OCI-LY3 (cell line): ENCODE data around the gene ZNF844.
"Not testable (repeated sequence)": the region's sequence is repeated elsewhere in the genome, so short reads cannot be mapped to it uniquely, and the experiment has no call there.

ENCODE experiments used
- H2AFZ ChIP-seq: fragments of 200-600, 300-600 bp; shearing (Covaris generic); 2 replicates; pipeline ENCODE4 v1.6.0; 2014; ENCODE audit warnings: antibody characterized with exemption, low read depth, low read length
- H3K27ac ChIP-seq: fragments of 200-600, 300-600 bp; sonication (generic); 2 replicates; pipeline ENCODE4 v1.5.1; 2014; ENCODE audit warnings: mild to moderate bottlenecking, low read length, moderate library complexity, mixed read lengths
- H3K27me3 ChIP-seq: fragments of 200-600, 300-600 bp; sonication (generic); 2 replicates; pipeline ENCODE4 v1.6.1; 2014; ENCODE audit warnings: low read depth, low read length, mixed read lengths
- H3K36me3 ChIP-seq: fragments of 200-600, 300-600 bp; sonication (generic); replicated peaks from 2 replicates; pipeline ENCODE3; 2014; ENCODE audit warnings: low read depth, low read length, mixed read lengths
- H3K4me1 ChIP-seq: fragments of 300-600, 200-600 bp; sonication (generic); 2 replicates; pipeline ENCODE4 v1.6.1; 2014; ENCODE audit warnings: low read length, mixed read lengths
- H3K4me2 ChIP-seq: fragments of 200-600, 300-600 bp; sonication (generic); 2 replicates; pipeline ENCODE4 v1.6.1; 2014; ENCODE audit warnings: low read length, mixed read lengths
- H3K4me3 ChIP-seq: fragments of 300-600, 200-600 bp; sonication (generic); 2 replicates; pipeline ENCODE4 v1.5.1; 2014; ENCODE audit warnings: antibody characterized with exemption, mild to moderate bottlenecking, low read length, moderate library complexity
- H3K79me2 ChIP-seq: fragments of 300-600, 200-600 bp; shearing (Covaris generic); 2 replicates; pipeline ENCODE4 v1.6.1; 2014; ENCODE audit warnings: mild to moderate bottlenecking, low read length, mixed read lengths
- H3K9ac ChIP-seq: fragments of 300-600, 200-600 bp; shearing (Covaris generic); 2 replicates; pipeline ENCODE4 v1.6.0; 2014; ENCODE audit warnings: mild to moderate bottlenecking, low read length, moderate library complexity
- H3K9me3 ChIP-seq: fragments of 200-600, 300-600 bp; shearing (Covaris generic); 2 replicates; pipeline ENCODE4 v1.6.1; 2014; ENCODE audit warnings: low read length, mixed read lengths; ENCODE audit not compliant: insufficient read depth
- H4K20me1 ChIP-seq: fragments of 200-600, 300-600 bp; sonication (generic); 2 replicates; pipeline ENCODE4 v1.6.1; 2016; ENCODE audit warnings: low read length, mixed read lengths; ENCODE audit not compliant: insufficient read depth
- EZH2phosphoT487 ChIP-seq: fragments of 200-600 bp; shearing (Covaris generic); IDR thresholded peaks from 2 replicates; pipeline ENCODE4 v1.6.1; 2018; ENCODE audit warnings: antibody characterized with exemption, mixed run types, low read depth
- TF ChIP-seq, protein P1 (sequence below): fragments of 200-600, 300-600 bp; sonication (generic); IDR thresholded peaks from 2 replicates; pipeline ENCODE4 v1.5.1; 2014; ENCODE audit warnings: antibody characterized with exemption, low read length, low read depth

The ZNF844 gene

DNA sequence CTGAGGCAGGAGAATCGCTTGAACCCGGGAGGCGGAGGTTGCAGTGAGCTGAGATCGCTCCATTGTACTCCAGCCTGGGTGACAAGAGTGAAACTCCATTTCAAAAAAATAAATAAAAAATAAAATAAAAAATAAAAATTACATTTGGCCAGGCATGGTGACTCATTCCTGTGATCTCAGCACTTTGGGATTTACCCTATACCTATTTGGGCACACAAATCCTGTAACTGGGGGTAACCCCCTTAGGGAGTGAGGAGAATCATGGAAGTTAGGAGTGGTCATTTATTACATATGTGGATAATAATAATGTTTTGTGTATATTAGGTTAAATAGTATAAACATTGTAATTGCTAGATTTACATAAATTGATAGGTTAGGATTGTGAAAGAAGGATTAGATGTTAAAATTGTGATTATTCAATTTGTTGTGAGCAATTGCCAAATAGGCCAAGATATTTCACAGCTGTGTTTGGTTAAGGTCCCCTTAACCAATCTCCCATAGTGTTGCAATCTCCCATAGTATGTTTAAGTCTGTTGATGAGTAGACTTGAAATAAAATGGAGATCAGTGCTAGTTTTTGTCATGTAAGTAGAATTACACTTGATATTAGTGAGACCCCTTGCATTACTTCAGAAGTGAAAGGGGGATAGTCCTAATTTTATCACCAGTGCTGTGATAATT lies 30.7 kb downstream of the ZNF844 start:
- Histone ChIP-seq H3K79me2 (peaks cover 24% of the 10 kb centered on the region), H3K27ac (no peak overlapping the region), H3K4me1 (peaks cover 14% of the 10 kb centered on the region), H3K4me2 (no peak overlapping the region), H3K36me3 (peaks cover 43% of the 10 kb centered on the region), H3K27me3 (no peaks in the 10 kb centered on the region), H2AFZ (no peak overlapping the region), H3K9me3 (0 out of 2 replicates have a peak, but pooled peaks cover 3% of the 10 kb centered on the region), H3K9ac (no peak overlapping the region), H3K4me3 (no peak overlapping the region), H4K20me1 (no peaks in the 10 kb centered on the region)
- TF ChIP-seq, protein P1, sequence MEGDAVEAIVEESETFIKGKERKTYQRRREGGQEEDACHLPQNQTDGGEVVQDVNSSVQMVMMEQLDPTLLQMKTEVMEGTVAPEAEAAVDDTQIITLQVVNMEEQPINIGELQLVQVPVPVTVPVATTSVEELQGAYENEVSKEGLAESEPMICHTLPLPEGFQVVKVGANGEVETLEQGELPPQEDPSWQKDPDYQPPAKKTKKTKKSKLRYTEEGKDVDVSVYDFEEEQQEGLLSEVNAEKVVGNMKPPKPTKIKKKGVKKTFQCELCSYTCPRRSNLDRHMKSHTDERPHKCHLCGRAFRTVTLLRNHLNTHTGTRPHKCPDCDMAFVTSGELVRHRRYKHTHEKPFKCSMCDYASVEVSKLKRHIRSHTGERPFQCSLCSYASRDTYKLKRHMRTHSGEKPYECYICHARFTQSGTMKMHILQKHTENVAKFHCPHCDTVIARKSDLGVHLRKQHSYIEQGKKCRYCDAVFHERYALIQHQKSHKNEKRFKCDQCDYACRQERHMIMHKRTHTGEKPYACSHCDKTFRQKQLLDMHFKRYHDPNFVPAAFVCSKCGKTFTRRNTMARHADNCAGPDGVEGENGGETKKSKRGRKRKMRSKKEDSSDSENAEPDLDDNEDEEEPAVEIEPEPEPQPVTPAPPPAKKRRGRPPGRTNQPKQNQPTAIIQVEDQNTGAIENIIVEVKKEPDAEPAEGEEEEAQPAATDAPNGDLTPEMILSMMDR, result no peak
- TF ChIP-seq EZH2phosphoT487, result no peak

DNA sequence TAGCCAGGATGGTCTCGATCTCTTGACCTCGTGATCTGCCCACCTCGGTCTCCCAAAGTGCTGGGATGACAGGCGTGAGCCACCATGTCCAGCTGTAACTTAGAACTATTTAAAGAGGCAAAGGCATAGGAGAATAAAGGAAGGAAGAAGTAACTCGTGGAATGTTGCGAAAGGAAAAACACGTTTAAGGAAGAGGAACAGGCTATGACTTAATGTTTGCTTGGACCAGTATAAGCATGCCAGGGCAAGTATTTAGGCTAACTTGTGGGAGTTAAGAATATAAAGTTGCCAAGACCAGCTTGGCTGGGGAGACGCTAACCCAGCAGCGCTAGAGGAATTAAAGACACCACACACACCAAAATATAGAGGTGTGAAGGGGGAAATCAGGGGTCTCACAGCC lies 33.5 kb downstream of the ZNF844 start:
- TF ChIP-seq, protein P1, result no peak
- TF ChIP-seq EZH2phosphoT487, result no peak
- no peaks in the 10 kb centered on the region for H3K27me3 ChIP-seq
- no peak overlapping the region for H3K4me3 ChIP-seq
- H3K4me1 ChIP-seq, result peaks cover 4% of the 10 kb centered on the region
- no peak overlapping the region for H3K9ac ChIP-seq
- H3K79me2 ChIP-seq, result peaks cover 21% of the 10 kb centered on the region
- H3K9me3 ChIP-seq, result 0 out of 2 replicates have a peak, but pooled peaks cover 3% of the 10 kb centered on the region
- peaks cover 43% of the 10 kb centered on the region for H3K36me3 ChIP-seq
- no peak overlapping the region for H2AFZ ChIP-seq
- H3K27ac ChIP-seq, result no peak overlapping the region
- no peaks in the 10 kb centered on the region for H4K20me1 ChIP-seq
- no peak overlapping the region for H3K4me2 ChIP-seq

DNA sequence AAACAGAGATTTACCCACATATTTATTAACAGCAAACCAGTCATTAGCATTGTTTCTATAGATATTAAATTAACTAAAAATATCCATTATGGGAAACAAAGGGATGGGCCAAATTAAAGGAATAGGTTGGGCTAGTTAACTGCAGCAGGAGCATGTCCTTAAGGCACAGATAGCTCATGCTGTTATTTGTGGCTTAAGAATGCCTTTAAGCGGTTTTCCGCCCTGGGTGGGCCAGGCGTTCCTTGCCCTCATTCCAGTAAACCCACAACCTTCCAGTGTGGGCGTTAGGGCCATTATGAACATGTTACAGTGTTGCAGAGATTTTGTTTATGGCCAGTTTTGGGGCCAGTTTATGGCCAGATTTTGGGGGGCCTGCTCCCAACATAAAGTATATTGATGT lies 39.4 kb downstream of the ZNF844 start:
- not testable (repeated sequence) for H3K27ac ChIP-seq, H3K27me3 ChIP-seq, H3K9me3 ChIP-seq, H3K36me3 ChIP-seq, H3K4me2 ChIP-seq, H2AFZ ChIP-seq, H3K4me3 ChIP-seq, H3K4me1 ChIP-seq, H3K9ac ChIP-seq, H4K20me1 ChIP-seq
- H3K79me2 ChIP-seq, result peaks cover 11% of the 10 kb centered on the region; the same call in 1 of the 2 replicates

DNA sequence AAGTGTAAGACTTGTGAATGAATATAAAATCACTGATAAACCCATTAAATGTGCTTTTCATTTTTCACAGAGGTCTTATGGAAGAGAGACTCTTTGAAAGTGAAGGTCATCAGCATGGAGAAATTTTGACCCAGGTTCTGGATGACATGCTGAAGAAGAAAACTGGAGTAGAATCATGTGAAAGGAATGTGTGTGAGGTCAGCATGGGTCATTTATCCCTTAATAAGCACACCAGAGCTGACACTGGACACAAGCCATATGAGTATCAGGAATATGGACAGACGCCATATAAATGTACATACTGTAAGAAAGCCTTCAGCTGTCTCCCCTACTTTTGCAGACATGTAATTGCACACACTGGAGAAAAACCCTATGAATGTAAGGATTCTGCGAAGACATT lies 46.6 kb downstream of the ZNF844 start:
- Histone ChIP-seq H3K4me1 (no peaks in the 10 kb centered on the region), H3K36me3 (peaks cover 52% of the 10 kb centered on the region), H3K27me3 (no peaks in the 10 kb centered on the region), H3K9me3 (no peaks in the 10 kb centered on the region), H3K9ac (no peak overlapping the region), H3K27ac (no peak overlapping the region), H3K4me3 (no peak overlapping the region), H2AFZ (no peak overlapping the region), H3K79me2 (peaks cover 6% of the 10 kb centered on the region; the same call in 1 of the 2 replicates), H4K20me1 (no peaks in the 10 kb centered on the region), H3K4me2 (no peak overlapping the region)
- TF ChIP-seq EZH2phosphoT487, result no peak
- TF ChIP-seq, protein P1, result no peak
